HG03159 (cell line): ENCODE measurements around the gene USP32.
"Not testable (repeated sequence)": the region's sequence is repeated elsewhere in the genome, so short reads cannot be mapped to it uniquely, and the experiment has no call there.

ENCODE experiments used
- ATAC-seq: cut with Tn5 transposase; IDR thresholded peaks from one replicate; pipeline ENCODE4 v1.9.1; 2021; ENCODE audit warnings: mild to moderate bottlenecking, moderate library complexity; ENCODE audit not compliant: unreplicated experiment

Gene USP32

DNA sequence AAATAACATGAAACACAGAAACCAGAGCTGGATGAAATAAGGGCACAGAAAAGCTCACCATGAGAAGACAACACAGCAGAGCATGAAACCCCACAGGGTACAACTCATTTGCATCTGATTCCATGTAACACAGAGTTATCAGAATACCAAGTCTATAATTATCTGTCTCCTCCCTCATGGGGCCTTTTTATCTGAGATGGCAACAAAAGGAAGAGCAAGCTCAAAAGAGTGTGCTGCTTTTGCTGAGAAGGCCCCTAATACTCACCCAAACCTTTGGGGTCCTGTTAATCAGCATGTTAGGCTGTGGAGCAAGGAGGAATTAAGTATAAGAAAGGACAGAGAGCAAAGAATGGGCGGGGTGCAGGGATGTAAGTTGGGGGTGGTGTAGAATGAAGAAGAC lies 205.6 kb downstream of the USP32 start:
- ATAC-seq = not testable (repeated sequence)

DNA sequence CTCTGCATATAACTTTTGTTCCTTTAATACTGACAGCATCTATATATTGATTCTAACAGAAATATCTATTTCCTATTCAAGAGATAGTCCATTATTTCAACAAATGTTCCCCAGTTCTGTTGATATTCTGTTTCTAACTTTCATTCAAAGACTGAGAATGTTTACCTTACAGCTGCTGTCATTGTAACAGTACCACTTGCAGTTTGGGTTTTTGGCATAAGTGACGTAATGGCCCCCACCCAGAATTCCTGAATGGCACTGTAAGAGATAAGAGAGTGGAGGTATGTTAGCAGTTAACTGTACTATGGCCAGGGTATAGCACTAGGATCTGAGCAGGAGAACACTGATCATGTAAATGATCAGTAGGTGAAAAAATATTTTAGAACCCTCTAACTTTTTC lies 211.6 kb downstream of the USP32 start:
- ATAC-seq = not testable (repeated sequence)

DNA sequence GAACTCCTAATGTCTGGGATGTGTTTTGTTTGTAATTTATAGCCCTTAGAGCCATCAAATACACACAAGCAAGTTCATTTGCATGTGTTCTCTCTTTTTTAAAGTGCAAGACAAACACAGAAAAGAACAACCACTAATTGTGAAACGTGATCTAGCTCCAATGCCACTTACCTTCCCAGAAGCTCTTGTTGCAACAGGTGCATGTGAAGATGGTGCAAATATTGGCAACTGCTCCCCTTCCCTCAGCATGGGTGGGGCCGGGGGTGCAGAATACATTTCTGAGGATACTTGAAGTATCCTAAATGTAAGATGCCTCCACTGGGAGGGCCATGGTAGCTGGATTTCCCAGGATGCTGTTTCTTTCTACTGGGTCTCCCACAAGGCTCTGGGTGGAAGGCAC lies 213.8 kb downstream of the USP32 start:
- ATAC-seq = not testable (repeated sequence)

DNA sequence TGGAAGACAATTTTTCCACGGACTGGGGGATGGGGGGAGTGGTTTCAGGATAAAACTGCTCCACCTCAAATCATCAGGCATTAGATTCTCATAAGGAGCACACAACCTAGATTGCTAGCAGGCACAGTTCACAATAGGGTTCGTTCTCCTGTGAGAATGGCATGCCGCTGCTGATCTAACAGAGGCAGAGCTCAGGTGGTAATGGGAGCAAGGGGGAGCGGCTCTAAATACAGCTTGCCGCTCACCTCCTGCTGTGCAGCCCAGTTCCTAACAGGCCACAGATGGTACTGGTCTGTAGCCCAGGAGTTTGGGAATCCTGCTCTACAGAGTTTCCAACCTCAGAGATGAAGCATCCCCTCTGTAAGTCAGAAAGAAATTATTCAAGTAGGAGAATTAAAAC lies 215.2 kb downstream of the USP32 start:
- ATAC-seq = not testable (repeated sequence)

DNA sequence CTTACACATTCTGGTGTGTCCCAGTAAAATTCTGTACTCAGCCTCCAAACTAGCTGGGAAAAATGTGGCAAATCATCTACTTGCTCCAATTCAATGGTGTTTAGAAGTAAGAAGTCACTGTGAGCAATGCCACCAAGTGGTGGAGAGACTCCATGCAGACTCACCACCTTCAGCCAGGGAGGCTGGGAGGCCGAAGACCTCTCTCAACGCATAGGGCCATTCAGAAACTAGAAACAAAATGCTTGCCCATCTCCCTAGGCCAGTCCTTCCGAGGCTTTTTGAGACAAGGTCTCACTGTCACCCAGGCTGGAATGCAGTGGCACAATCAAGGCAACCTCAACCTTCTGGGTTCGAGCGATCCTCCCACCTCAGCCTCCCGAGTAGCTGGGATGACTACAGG lies 217.2 kb downstream of the USP32 start:
- ATAC-seq = not testable (repeated sequence)

DNA sequence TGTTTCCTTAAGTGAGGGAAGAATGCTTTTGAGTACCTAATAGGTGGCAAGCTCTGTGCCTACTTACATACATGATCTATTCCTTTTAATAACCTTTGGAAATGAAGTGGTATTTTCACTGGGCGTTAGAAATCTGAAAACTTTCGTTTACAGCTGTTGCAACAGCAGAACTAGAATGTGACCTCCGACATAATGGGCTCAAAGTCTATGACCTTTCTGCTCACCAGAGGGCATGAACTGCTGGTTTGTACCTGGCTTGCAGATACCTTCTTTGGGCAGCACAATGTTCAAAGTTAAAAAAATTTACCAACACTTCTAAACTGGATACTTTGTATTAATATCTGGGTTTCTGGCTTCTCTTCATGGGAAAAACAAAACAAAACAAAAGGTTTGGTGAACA lies 217.9 kb downstream of the USP32 start:
- ATAC-seq = no peak

DNA sequence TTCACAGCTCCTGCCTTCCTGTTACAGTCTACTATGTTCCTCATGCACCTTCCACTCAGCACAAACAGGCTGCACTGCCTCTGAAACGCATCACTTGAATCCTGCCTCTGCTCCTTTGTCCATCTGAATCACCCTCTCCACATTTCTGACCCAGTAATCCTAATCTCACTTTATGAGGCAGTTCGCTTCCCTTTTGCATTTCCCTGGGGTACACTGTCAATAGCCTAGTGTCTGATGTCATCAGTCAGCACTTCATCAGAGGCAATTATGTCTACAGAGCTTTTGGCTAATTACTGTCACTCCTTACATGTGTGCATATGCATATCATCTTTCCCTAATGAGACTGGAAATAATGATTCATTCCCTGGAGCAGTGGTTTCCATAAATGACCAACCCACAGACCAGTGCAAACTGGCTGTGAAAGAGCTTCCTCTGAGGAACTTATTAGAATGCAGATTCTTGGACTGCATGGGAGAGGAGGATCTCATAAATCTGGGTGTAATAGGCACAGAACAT lies 218.6 kb downstream of the USP32 start:
- ATAC-seq = no peak

DNA sequence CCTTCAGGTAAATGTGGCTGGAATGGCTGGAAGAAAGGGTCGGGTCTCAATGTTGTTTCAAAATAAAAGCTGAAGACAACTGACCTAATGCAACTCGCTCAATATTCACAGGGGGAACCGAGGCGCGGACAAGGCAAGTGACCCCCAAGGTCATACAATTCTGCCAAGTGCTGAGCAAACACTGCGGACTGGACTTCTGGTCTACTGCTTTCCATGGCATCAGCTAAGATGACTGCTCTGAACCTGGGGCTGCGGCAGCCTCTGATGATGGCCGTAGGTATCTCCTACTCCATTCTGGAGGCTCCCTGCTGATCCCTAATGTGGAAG lies 220.2 kb downstream of the USP32 start:
- ATAC-seq = no peak

DNA sequence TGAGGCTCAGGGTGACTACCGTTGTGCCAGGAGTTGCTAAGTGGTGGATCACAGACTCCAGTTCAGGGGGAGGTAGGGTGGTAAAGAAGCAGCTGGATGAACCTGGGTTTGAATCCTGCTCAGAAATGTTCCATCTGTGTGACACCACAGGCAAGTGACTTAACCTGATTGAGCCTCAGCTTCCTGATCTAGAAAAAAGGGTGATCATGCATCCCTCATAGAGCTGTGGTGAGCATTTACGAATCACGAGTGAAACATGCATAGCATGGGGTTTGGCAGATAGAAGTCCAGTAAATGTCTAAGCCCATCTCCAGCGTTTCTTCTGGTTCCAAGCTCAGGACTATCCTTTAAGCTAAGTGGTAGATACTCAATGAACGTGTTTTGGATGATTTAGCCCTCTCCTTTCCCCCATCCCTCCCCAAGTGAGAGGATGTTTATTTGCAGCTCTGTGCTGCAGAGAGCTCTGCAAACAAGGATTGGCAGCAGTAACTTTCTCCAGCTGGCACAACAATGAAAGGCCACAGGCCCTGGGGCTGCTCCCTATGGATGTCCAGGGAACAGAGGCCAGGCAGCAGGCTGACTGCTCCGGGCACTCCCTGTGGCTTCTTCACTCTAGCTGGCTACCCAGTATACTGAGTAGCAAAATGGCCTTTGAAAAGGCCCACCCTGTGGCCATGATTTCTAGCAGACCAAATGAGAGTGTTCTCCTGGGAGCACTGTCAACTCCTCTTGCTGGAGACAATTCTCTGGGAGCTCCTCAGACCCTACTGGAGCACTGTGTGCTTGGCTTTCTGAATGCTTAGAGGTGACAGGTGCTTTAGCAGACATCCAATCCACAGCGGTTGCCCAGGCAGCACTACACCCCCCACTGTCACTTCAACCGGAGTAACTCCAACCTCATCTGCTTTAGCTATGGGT lies 220.8 kb downstream of the USP32 start:
- no peak for ATAC-seq

DNA sequence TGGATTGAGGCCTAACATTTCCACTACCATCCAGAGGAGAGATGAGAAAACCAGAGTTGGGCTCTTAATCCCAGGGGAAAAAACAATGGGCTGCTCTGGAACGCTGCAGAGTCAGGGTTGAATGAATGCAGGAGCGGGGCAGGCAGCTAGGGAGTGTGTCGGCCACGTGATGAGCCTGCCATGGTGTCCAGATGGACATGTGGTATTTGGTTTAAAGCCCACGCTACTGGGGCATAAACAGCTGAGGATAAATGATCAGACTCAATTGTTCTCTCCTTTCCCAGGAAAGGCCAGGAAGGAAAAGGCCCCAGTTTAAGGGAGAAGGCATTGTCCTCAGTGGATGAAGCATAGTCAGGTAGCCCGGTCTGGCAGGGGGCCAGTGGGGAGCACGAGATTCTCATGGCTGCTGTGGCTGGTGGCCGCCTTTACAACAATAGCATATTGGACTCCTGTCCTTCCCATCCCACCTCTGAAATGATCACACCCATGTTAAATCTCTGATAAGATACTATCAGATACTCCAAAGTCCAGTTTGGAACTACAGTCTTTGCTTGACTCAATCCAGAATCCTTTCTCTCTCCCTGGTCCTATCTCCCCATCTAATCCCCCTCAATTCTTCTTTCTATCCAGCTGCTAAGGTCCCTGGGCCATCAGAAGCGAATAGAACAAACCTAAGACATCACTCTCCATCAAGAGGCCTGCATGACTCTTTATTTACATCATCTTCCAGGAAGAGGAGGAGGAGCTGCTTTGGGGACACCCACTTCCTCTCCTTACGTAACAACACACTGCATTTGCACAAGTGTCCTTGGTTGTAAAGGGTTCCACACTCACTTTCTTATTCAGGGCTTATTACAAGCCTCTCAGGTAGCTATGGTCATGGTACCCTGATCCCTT lies 221.8 kb downstream of the USP32 start:
- no peak for ATAC-seq

DNA sequence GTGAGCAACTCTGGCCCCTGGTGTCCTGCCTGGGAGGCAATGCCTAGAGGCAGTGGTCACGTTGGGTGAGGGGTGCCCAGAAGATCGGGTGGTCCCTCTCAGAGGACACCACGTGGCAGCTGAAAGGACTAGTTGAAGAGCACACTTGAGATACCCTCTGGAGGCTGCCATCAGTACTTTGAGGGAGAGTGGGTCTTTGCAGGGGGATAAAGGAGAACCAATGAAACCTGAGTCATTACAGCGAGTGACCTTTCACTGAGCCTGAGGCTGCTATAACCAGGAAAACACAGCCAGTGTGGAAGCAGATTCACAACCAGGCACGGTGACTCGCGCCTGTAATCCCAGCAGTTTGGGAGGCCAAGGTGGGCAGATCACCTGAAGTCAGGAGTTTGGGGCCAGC lies 223.3 kb downstream of the USP32 start:
- ATAC-seq = no peak

DNA sequence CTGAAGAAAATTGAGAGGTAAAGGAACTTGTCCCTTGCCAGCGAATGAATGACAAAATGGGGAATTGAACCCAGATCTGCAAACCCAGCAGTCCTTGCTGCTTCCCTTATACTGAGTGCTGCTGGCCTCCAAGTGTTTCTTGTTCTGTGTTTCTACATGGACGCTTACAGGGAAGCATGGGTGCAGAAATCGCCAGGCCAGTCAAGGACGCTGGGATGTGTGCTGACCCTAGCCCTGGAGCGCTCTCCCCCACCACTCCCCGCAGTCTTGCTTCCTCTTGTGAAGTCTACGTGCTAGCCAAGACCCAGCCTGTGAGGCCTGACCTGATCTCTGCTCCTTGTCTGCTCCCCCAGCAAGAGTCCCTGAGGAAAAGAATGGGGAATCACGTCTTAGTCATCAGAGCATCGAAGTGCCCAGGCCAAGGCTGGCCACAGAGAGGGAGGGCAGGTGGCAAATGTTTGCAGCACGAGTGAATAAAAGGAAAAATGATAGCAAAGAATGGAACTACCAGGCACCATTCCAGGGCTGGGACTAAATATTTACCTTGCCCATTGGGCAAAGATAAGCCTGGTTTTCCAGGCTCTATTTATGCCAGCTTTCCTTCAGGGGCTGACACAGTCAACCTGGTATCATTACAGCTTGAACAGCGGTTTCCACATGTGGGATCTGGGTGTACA lies 224.7 kb downstream of the USP32 start:
- no peak for ATAC-seq

DNA sequence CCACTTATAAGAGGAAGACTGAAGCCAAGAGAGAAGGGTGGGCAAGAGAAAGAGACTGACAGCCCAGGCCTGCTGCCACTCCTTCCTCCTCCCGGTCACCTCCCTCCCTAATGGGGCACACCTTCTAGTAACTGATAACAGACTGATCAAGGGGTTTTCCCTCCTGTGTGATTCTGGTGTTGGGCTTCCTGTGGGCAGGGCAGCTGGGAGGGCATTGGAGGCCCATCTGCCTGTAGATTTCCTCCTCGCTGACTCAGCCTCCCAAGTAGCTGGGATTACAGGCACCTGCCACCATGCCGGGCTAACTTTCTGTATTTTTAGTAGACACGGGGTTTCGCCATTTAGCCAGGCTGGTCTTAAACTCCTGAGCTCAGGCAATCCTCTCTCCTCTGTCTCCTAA lies 226.0 kb downstream of the USP32 start:
- no peak for ATAC-seq

DNA sequence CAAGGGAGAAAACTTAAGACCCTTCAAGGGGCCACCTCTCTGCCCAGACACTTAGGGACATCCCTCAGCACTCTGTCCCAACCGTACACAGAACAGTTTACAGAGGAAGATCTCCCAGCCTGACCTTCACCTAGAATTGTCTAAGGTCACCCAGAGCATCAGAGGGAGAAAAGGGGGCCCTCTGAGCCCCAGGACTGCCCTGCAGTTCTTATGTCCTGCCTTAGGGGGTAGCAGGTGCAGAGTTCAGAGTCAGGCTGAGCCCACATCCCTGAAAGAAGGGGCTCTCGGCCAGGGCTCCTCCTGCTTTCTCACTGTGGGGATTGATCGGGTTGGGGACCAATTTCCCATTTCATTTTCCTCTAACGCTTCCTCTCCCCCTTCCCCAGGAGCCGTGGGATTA lies 226.7 kb downstream of the USP32 start:
- ATAC-seq = no peak

DNA sequence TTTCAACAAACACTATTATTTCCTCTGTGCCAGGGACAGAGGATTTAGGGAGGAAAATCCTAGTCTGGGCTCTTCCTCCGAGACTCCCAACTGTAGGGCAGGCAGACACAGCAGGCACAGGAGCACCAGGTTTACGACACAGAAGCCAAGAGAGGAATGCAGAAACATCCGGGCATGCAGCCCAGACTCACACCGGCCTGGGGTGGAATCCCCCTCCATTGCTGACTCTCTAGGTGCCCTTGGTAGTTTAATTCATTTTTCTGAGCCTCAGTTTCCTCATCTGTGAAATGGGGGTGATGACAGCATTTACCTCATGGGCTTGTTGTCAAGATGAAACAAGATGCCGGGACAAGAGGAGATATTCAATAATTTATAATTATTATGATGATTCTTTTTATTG lies 227.2 kb downstream of the USP32 start:
- no peak for ATAC-seq

DNA sequence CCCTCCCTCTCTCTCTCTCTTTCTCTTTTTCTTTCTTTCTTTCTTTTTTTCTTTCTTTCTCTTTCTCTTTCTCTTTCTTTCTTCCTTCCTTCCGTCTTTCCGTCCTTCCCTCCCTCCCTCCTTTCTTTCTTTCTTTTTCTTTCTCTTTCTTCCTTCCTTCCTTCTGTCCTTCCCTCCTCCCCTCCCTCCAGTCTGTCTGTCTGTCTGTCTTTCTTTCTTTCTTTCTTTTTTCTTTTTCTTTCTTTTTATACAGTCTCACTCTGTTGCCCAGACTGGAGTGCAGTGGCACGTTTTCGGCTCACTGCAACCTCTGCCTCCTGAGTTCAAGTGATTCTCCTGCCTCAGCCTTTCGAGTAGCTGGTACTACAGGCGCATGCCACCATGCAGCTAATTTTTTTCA lies 227.8 kb downstream of the USP32 start:
- ATAC-seq = no peak

DNA sequence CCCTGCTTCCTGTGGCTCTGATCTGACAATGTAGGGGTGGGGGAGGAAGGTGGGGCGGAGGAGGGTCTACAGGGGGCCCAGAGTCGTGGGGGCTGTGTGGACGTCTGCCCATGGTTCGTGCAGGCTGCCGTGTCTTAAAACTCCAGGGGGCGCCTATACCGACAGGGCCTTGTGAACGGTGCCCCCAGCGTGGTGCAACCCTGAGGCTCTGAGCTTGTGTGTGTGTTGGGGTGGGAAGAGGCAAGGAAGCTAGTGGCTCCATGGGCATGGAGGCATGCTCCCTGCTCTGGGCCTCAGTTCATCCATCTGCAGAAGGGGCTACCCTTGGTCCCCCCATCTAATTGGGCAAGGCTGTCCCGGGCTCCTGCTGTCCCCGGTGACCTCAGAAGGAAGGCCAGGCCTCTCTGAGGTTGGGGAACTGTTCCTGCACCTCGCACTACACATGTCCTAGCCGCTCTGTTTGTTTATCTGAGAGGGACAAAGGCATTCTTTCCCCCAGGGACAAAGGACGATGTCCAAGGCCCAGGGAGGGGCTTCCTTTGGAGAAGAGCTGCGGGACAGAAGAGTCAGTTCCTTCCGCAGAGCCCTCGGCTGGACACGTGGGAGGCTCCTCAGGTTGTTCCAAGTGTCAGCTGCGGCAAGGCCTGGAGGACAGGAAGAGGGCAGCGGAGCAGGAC lies 228.7 kb downstream of the USP32 start:
- no peak for ATAC-seq

DNA sequence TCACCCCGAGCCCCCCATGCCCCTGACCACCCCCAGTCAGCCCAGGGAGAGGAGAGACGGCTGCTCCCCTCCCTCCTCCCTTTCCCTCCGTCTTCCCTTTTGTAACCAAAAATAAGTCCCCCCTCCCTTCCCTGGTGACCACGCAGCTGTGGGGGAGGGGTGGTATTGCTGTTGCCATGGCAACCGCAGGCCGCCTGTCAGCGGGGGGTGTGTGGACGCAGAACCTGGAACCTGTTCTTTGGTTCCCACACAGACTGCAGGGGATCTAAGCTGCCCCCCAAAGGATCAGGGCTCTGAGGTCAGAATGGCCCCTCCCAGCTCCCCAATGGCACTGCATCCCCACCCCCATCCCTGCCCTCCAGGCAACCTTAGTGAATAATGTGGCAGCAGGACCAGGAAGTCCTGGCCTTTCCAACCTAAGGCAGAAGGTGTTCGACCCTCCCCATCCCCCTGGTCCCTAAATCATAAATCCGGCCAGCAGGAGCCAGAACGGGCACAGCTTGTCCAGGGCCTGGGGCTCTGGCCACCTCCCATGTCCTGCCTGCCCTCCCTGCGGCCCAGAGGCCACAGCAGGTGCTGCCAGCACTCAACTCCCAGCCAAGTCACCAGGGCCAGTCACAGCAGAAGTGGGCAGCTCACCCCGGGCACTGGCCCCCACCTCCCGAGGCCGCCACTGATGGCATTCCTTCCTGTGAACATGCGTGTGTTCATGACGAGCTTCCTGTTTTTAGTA lies 230.2 kb downstream of the USP32 start:
- no peak for ATAC-seq

DNA sequence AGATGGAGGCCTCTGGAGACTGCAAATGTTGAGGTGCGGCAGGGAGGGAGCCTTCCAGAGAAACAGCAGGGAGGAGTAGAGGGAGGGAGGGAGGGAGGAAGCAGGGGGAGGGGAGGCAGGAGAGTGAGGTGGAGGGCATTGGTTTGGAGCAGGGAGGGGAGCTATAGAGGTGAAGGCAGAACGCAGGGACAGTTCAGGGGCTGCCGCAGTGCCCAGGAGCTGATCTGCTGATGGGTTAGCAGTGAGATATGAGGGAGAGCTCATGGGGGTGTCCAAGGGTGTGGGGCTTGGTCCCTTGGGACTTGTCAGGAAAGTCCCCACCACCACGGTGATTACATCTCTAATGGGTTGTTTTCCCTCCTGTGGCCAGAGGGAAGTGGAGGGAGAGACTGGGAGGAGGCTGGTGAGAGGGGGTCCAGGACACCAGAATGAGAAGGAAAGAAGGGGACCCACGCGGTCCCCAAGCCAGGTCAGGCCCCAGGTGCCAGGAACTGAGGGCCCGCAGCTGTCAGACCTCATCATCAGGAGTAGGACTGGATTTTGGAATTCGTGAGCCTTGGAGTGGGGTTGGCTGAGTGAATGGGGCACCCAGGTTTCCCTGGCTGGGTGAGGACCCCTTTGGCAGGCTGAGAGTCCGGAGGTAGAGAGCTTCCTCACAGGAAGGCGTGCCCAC lies 231.0 kb downstream of the USP32 start:
- ATAC-seq = no peak
